Thoracic aorta (tissue), 2 donors: Measurements from ENCODE around the gene ASB6. TPM values are rescaled to one million over a fixed set of nuclear protein-coding genes. Genes with fewer than 3 reads are reported as not detected.

Experiments used
- ATAC-seq: fragments of 150-250 bp; one replicate; pipeline ENCODE4 v1.8.0; 2017; ENCODE audit warnings: low read depth; ENCODE audit not compliant: insufficient number of reproducible peaks, low FRiP score
- DNase-seq: peaks from one replicate; pipeline ENCODE4 v3.0.0-alpha.2; 2020; ENCODE audit warnings: low spot score
- H3K27ac ChIP-seq, 2 donors: fragments of 200-600 bp; sonication (generic); 1 replicate in 1 of 2; 2 replicates in 1 of 2; pipeline ENCODE4 v1.5.1; 2016; ENCODE audit warnings: mild to moderate bottlenecking in 2 of 2, moderate library complexity in 2 of 2
- H3K27me3 ChIP-seq: fragments of 200-600 bp; sonication (generic); replicated peaks from 2 replicates; pipeline ENCODE4 v1.6.0; 2016; ENCODE audit warnings: mild to moderate bottlenecking; ENCODE audit not compliant: insufficient read depth
- H3K36me3 ChIP-seq: fragments of 200-600 bp; sonication (generic); one replicate; pipeline ENCODE4 v1.5.1; 2016
- H3K4me1 ChIP-seq, 2 donors: fragments of 200-600 bp; sonication (generic); 1 replicate in 1 of 2; 2 replicates in 1 of 2; pipeline versions ENCODE4 v1.5.1 to v1.6.0; 2016; ENCODE audit warnings: low read depth in 2 of 2, mild to moderate bottlenecking in 1 of 2; ENCODE audit not compliant: control insufficient read depth in 1 of 2
- H3K4me3 ChIP-seq: fragments of 200-600 bp; sonication (generic); 2 replicates; pipeline ENCODE4 v1.5.1; 2016; ENCODE audit warnings: mild to moderate bottlenecking
- H3K9me3 ChIP-seq: fragments of 200-600 bp; sonication (generic); 2 replicates; pipeline ENCODE4 v1.5.1; 2016
- CTCF ChIP-seq: fragments of 200-600 bp; sonication (generic); IDR thresholded peaks from one replicate; pipeline ENCODE4 v1.5.1; 2019; ENCODE audit warnings: antibody characterized with exemption
- total RNA-seq, 2 donors: library from RNA; depleted of rRNA; stranded (reverse); fragments of >200 nt; gene quantifications; one replicate each; pipeline versions ENCODE4 v1.1.0 to v1.2.3, GENCODE V29; 2016

The ASB6 gene
- total RNA-seq, 2 donors from 2014 or later = 23.0 to 31.0 TPM

- Histone ChIP-seq H3K4me3 (no peak overlapping the region), H3K27ac (no peak overlapping the region), H3K4me1 (peaks cover 4 to 19% of the 10 kb centered on the region in 2 donors), H3K27me3 (no peaks in the 10 kb centered on the region), H3K9me3 (no peaks in the 10 kb centered on the region), H3K36me3 (no peaks in the 10 kb centered on the region)
- TF ChIP-seq CTCF = no peak
- ATAC-seq = no peak
- DNase-seq = no peak
Measured at GRCh38 chr9:129587487-129588262, 54.3 kb downstream of the ASB6 start.

GRCh38 chr9:129586685-129587084, 55.3 kb downstream of the ASB6 start:
- no peak for TF ChIP-seq CTCF
- ATAC-seq (no peak), DNase-seq (no peak)
- H3K4me3 ChIP-seq = no peak overlapping the region
- H3K4me1 ChIP-seq = peaks cover 4 to 19% of the 10 kb centered on the region in 2 donors
- H3K27me3 ChIP-seq = no peaks in the 10 kb centered on the region
- no peak overlapping the region for H3K27ac ChIP-seq
- no peaks in the 10 kb centered on the region for H3K36me3 ChIP-seq
- no peaks in the 10 kb centered on the region for H3K9me3 ChIP-seq

GRCh38 chr9:129586245-129586644, 55.7 kb downstream of the ASB6 start:
- Histone ChIP-seq H3K4me1 (peaks cover 4 to 19% of the 10 kb centered on the region in 2 donors), H3K36me3 (no peaks in the 10 kb centered on the region), H3K4me3 (no peak overlapping the region), H3K9me3 (no peaks in the 10 kb centered on the region), H3K27ac (no peak overlapping the region), H3K27me3 (no peaks in the 10 kb centered on the region)
- no peak for ATAC-seq
- no peak for DNase-seq
- no peak for TF ChIP-seq CTCF

- H3K27me3 ChIP-seq = no peaks in the 10 kb centered on the region
- DNase-seq = no peak
- H3K9me3 ChIP-seq = no peaks in the 10 kb centered on the region
- TF ChIP-seq CTCF = no peak
- no peak overlapping the region for H3K4me3 ChIP-seq
- ATAC-seq = no peak
- H3K4me1 ChIP-seq = peaks cover 4 to 19% of the 10 kb centered on the region in 2 donors
- no peak overlapping the region for H3K27ac ChIP-seq
- no peaks in the 10 kb centered on the region for H3K36me3 ChIP-seq
Measured at GRCh38 chr9:129585352-129585751, 56.6 kb downstream of the ASB6 start.

Other genes starting within 250 kb of the ASB6 start
- gene C9orf50, start 21.1 kb downstream of the ASB6 start, total RNA-seq = not detected
- 10 to 100 TPM; 16.9 to 27.2 TPM for gene NTMT1, start 16.0 kb downstream of the ASB6 start, total RNA-seq
- gene PRRX2, start 23.5 kb upstream of the ASB6 start, total RNA-seq = 10 to 100 TPM; 42.0 to 66.1 TPM
- gene PTGES, start 110.9 kb upstream of the ASB6 start, total RNA-seq = 1 to 10 TPM; 1.7 to 2.2 TPM
- 10 to 100 TPM; 28.4 to 33.4 TPM for gene TOR1B, start 161.0 kb upstream of the ASB6 start, total RNA-seq
- 10 to 100 TPM; 36.1 to 39.3 TPM for gene TOR1A, start 182.0 kb upstream of the ASB6 start, total RNA-seq
- gene C9orf78, start 193.1 kb upstream of the ASB6 start, total RNA-seq = 100 to 1,000 TPM in 1 of 2 donors, 10 to 100 TPM in 1; 47.8 to 140 TPM
- gene USP20, start 193.3 kb upstream of the ASB6 start, total RNA-seq = 10 to 100 TPM; 47.8 to 51.2 TPM